HG03097 (cell line): ENCODE measurements around the gene SCGB1C1.
A peak's percentile ranks its signal among the peaks of the same experiment; 100 is the strongest.
"Not testable (repeated sequence)": the region's sequence is repeated elsewhere in the genome, so short reads cannot be mapped to it uniquely, and the experiment has no call there.

Experiments used
- ATAC-seq: cut with Tn5 transposase; IDR thresholded peaks from one replicate; pipeline ENCODE4 v1.9.1; 2021; ENCODE audit not compliant: unreplicated experiment, low FRiP score

The SCGB1C1 gene

DNA sequence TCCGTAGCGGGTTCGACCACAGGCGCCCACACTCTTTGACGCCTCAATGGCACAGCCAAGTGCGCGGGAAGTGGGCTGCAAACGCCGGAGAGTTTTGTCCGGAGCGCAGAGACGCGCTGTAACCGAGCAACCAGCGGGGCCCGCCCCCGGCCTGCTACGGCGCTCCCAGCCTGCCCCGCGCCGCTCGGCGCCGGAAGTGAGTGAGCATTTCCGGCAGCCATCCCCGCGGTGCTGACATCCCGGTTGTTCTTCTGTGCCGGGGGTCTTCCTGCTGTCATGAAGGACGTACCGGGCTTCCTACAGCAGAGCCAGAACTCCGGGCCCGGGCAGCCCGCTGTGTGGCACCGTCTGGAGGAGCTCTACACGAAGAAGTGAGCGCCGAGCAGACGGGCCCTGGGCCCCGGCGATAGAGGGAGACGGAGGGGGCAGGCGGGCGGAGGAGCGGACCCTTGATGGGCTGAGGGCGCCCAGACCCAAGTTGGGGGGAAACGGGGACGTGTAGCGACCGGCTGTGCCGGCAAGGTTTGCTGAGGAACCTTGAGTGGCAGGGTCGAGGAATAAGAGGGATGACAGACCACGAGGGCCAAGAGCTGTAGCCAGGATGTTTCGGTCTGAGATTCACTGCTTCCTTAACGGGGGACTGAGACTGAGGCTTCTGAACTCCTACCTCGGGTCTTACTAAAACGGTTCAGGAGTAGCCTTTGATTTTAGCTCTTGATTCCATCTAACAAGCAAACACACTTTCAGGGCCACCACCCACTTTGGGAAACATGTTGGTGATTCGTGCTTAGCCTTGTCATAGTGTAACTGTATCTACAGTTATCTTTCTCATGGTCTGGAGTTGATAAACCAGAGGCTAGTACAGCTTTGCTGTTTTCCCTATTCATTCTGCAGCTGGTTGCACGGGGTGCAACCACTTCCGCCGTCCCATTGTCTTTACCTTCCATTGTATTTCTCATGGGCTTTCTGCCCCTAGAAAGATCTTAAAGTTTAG is 44.2 kb downstream of the SCGB1C1 start, which contains the start of gene PSMD13:
PSMD13 (plus strand) TSS at position 203 of the 994 bp plus-strand sequence; CDS start at position 277, 74 bp downstream.
- ATAC-seq: peak; percentile 83

DNA sequence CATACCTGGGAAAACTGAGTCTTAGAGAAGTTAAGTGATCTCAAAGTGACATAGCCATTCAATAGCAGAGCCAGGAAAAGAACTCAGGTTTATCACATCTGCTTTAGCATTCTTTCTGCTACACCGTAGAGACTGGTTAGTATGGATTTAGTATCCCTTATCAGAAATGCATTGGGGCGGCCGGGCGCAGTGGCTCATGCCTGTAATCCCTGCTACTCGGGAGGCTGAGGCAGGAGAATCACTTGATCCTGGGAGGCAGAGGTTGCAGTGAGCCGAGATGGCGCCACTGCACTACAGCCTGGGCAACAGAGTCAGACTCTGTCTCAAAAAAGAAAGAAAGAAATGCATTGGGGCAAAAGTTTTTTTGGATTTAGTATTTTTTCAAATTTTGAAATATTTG is 45.5 kb downstream of the SCGB1C1 start:
- not testable (repeated sequence) for ATAC-seq

DNA sequence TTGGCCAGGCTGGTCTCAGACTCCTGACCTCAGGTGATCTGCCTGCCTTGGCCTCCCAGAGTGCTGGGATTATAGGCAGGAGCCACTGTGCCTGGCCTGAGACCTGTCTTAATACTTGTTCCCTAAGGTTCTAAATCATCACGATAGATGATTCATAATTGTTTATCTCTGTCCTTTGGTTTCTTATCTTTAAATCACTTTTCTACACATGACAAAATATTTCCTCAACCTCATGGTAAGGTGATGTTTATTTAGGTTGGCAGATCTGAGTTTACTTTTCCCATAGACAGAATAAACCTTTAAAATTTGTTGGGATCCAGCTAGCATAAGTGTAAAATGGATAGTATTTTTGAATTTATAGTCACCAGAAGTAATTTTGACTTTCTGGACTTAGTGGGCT is 47.4 kb downstream of the SCGB1C1 start:
- ATAC-seq: no peak

DNA sequence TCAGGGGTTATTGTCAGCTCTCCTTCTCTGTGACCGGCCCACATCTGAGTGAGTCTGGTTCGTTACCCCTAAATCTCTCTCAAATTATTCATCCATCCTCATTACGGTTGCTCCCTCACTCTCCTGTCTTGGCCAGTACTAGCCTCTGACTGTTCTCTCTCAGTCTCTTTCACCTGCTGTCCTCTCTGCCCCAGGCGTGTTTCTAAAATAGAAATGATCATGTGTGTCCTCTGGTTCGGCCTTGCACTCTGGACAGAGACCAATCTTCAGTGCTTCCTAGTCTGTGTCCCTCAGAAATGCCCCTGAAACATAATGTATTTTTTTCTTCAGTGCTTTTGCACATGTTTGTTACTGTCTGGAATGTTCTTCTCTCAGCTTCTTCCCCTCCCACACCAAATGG is 48.8 kb downstream of the SCGB1C1 start:
- ATAC-seq: no peak
